Activated T-helper 17 cell treated with anti-CD3 and anti-CD28 coated beads, Interleukin-2, amount 50 U/mL, for 72 hours (primary cell): ENCODE data around the gene PRTN3. TPM values are rescaled to one million over a fixed set of nuclear protein-coding genes. Genes with fewer than 3 reads are reported as not detected.
A peak's percentile ranks its signal among the peaks of the same experiment; 100 is the strongest.

ENCODE experiments used
- ATAC-seq: fragments of 150-1000 bp; cut with Tn5 transposase; replicated peaks from 2 replicates; pipeline ENCODE4 v1.10.0; 2021; ENCODE audit warnings: mild to moderate bottlenecking, moderate library complexity
- H3K27ac Mint-ChIP-seq: one replicate; pipeline ENCODE4 v1.8.0; 2022; ENCODE audit warnings: mixed read lengths
- H3K27me3 Mint-ChIP-seq: one replicate; pipeline ENCODE4 v1.8.0; 2022; ENCODE audit warnings: mixed read lengths
- H3K36me3 Mint-ChIP-seq: one replicate; pipeline ENCODE4 v1.8.0; 2022; ENCODE audit warnings: low read depth, mild to moderate bottlenecking, mixed read lengths
- H3K4me1 Mint-ChIP-seq: one replicate; pipeline ENCODE4 v1.8.0; 2022; ENCODE audit warnings: mixed read lengths
- H3K4me3 Mint-ChIP-seq: one replicate; pipeline ENCODE4 v1.8.0; 2022; ENCODE audit warnings: mild to moderate bottlenecking, mixed read lengths
- H3K9me3 Mint-ChIP-seq: one replicate; pipeline ENCODE4 v1.8.0; 2022; ENCODE audit warnings: mixed read lengths
- total RNA-seq, 2 donors: library from RNA; stranded (reverse); gene quantifications; one replicate each; pipeline ENCODE4 v1.2.3, GENCODE V29; 2022

The PRTN3 gene
- total RNA-seq, 2 donors from 2014 or later = not detected

DNA sequence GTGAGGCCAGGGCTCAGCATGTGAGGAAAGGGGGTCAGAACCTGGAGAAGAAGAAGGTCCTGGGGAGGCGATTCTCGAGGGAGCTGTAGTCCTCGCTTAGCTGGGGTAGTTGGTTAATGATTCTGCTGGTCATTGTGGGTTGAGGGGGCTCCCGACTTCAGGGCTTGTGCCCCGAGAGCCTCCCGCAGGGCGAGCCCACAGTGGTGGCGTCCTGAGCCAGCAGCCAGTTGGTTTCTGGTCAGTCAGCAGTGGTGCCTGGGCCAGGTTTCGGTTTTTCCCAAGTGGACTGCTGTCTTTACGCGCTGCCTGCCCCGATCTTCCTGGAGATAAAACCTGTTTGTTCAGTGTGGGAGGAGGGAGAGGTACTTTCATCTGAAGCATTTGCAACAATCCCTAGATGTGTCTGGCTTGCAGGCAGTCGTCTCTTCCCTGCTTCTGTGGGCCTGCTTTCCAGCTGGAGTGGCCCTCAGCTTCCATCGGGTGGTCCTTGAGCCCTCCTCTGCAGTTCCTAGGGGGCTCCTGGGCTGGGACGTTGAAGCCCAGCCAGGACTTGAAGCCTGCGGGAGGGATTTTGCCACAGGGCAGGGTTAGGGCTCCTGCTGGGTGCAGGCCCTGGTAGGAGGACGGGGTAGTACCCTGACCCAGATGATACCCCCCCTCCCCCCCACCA, 40.3 kb upstream of the PRTN3 start:
- peak overlapping the region; percentile 93 for H3K4me3 Mint-ChIP-seq
- no peaks in the 10 kb centered on the region for H3K27me3 Mint-ChIP-seq
- H3K9me3 Mint-ChIP-seq = no peaks in the 10 kb centered on the region
- no peak for ATAC-seq
- peaks cover 19% of the 10 kb centered on the region for H3K4me1 Mint-ChIP-seq
- H3K27ac Mint-ChIP-seq = peak overlapping the region; percentile 92
- H3K36me3 Mint-ChIP-seq = peaks cover 72% of the 10 kb centered on the region

DNA sequence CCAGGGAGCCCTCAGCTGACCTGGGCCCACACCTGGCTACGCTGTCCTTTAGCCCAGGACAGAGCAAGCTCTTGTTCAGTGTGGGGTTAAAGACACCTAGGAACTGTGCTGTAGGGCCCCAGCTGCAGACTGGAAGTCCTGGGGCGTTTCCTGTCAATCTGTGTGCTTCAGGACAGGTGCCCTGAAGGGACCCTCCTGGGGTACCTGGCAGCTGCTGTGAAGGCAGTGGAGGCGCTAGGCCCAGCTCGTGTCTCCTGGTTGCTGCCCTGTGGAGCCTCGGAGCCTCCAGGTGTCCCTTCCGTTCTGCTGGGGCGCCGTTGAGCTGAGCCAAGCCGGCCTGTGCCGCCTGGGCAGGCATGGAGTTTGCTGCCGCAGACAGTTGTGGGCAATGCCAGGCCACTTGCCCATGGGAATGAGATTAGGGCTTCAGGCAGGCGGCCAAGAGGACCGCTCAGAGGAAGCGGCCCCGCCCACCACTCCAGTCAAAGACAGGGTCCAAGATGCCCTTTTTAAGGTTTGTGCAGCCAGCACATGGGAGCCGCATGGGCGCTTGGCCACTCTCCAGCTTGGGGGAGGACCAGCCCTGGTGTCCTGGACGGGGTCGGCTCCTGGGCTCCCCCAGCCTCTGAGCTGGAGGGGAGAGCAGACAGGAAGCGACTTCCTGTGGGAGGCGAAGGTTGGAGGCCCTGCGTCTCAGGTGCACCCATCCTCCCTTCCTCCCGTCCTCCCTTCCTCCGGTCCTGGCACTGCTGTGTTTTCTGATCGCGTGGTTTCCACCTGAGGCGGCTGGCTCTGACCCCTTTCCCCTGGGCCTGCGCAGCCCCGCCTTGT, 39.6 kb upstream of the PRTN3 start:
- H3K36me3 Mint-ChIP-seq = peaks cover 75% of the 10 kb centered on the region
- H3K9me3 Mint-ChIP-seq = no peaks in the 10 kb centered on the region
- H3K27ac Mint-ChIP-seq = peak overlapping the region; percentile 73
- H3K4me1 Mint-ChIP-seq = peaks cover 19% of the 10 kb centered on the region
- H3K27me3 Mint-ChIP-seq = no peaks in the 10 kb centered on the region
- no peak for ATAC-seq
- peak overlapping the region; percentile 93 for H3K4me3 Mint-ChIP-seq

DNA sequence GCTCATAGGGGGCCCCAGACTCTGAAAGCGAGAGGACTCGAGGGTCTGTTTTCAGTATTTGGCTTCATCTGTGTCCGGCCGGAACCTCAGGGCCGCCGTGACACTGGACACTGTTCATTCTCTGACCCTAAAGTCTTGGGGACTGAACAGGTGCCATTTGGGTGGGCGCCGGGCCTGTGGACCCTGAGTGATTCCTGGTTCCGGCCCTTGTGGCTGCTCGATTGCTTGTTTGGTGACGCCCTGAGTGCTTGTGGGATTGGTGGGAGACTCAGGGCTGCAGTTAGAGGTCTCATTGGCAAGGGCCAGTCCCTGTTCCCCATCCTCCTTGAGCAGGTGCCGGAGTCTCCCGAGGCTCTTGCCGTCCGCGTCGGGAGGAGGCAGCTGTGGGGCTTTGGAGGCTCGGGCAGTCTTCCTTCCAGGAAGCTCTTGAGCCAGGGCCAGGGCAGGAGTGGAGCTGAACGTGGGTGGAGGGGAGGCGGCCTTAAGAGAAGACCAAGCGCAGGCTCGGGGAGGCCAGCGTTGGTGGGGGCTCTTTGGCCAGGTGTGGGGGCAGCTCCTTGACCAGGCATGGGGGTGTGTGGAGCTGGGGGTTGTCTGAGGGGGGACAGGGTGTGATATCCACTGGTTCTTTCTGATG, 38.8 kb upstream of the PRTN3 start:
- H3K36me3 Mint-ChIP-seq = peaks cover 82% of the 10 kb centered on the region
- no peaks in the 10 kb centered on the region for H3K9me3 Mint-ChIP-seq
- peaks cover 19% of the 10 kb centered on the region for H3K4me1 Mint-ChIP-seq
- H3K4me3 Mint-ChIP-seq = peak overlapping the region; percentile 93
- H3K27me3 Mint-ChIP-seq = no peaks in the 10 kb centered on the region
- no peak for ATAC-seq
- peak overlapping the region; percentile 73 for H3K27ac Mint-ChIP-seq

DNA sequence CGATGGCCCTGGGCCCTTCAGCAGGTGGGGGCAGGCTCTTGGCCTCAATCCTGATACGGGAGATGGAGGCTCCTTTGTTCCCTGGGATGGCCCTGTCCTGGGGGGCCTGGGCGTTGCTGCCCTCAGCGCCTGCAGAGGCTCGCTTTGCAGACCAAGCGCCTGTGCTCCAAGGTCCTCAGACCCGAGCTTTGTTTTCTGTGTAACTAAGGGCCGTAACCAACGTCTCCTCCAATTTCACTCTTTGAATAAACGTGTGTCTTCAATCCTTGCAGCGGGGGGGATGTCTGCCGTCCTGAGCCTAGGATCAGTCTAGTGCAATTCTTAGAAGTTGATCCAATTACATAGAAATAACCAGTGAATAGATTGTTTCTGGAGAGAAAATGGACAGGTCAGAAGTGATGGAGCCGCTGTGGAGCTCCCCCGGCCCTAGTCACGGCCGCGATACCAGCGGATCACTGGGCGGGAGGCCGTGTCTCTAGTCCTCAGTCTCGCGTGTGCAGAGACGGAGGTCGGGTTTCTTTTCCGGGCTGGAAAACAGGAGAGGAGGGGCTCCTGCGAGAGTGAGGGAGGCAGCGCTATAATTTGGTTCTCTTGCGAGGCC, 38.2 kb upstream of the PRTN3 start:
- H3K27ac Mint-ChIP-seq = no peak overlapping the region
- no peak for ATAC-seq

DNA sequence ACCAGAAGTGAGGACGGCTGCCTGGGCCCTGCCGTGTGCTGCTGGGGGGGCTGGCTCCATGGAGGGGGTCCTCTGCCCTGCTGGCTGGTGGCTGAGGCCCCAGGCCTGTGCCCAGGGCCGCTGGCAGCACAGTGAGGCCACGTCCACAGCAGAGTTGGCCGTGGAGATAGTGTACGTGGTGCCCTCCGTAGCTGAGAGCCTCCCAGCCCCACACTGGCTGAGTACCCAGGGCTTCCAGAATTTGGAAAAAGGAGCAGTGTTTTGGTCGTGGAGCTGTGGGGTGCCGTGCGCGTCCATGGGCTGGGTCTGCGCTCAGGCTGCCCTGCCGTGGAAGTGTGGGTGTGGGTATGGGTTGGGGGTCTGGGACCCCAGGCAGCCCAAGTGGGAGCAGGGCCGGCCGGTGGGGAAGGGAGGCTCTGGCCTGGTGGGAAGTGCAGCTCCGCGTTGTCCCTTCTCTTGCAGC, 37.7 kb upstream of the PRTN3 start:
- no peak for ATAC-seq
- Mint-ChIP-seq H3K36me3 (peaks cover 91% of the 10 kb centered on the region), H3K27me3 (no peaks in the 10 kb centered on the region), H3K27ac (no peak overlapping the region), H3K4me1 (peaks cover 27% of the 10 kb centered on the region), H3K9me3 (no peaks in the 10 kb centered on the region), H3K4me3 (peak overlapping the region; percentile 93)

More for the DNA sequence above, 38.2 kb upstream of the PRTN3 start:
- no peaks in the 10 kb centered on the region for H3K9me3 Mint-ChIP-seq
- peaks cover 24% of the 10 kb centered on the region for H3K4me1 Mint-ChIP-seq
- H3K36me3 Mint-ChIP-seq = peaks cover 88% of the 10 kb centered on the region
- H3K27me3 Mint-ChIP-seq = no peaks in the 10 kb centered on the region
- H3K4me3 Mint-ChIP-seq = peak overlapping the region; percentile 93

DNA sequence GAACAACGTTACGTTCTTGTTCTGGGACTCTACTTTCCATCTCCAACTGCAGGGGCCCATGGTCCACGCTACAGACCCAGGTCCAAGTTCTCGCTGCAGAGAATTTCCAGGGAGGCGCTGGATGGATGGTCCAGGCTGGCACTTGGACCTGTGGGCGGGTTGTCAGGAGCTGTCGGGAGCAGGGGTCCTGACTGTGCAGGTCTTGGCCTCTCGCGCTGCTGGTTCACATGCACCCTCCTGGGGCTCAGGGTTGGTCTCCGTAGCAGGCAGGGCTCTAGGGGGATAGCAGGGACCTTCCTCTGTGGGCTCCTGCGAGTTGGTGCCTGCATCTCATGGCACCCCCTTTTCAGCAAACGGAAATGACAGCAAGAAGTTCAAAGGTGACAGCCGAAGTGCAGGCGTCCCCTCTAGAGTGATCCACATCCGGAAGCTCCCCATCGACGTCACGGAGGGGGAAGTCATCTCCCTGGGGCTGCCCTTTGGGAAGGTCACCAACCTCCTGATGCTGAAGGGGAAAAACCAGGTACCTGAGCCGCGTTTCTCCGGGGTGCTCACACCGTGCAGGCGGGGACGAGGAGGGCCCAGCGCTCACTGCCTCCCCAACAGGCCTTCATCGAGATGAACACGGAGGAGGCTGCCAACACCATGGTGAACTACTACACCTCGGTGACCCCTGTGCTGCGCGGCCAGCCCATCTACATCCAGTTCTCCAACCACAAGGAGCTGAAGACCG, 36.9 kb upstream of the PRTN3 start:
- Mint-ChIP-seq H3K36me3 (peaks cover 89% of the 10 kb centered on the region), H3K27me3 (no peaks in the 10 kb centered on the region), H3K4me3 (peak overlapping the region; percentile 93), H3K27ac (no peak overlapping the region), H3K4me1 (peaks cover 27% of the 10 kb centered on the region), H3K9me3 (no peaks in the 10 kb centered on the region)
- ATAC-seq = no peak

DNA sequence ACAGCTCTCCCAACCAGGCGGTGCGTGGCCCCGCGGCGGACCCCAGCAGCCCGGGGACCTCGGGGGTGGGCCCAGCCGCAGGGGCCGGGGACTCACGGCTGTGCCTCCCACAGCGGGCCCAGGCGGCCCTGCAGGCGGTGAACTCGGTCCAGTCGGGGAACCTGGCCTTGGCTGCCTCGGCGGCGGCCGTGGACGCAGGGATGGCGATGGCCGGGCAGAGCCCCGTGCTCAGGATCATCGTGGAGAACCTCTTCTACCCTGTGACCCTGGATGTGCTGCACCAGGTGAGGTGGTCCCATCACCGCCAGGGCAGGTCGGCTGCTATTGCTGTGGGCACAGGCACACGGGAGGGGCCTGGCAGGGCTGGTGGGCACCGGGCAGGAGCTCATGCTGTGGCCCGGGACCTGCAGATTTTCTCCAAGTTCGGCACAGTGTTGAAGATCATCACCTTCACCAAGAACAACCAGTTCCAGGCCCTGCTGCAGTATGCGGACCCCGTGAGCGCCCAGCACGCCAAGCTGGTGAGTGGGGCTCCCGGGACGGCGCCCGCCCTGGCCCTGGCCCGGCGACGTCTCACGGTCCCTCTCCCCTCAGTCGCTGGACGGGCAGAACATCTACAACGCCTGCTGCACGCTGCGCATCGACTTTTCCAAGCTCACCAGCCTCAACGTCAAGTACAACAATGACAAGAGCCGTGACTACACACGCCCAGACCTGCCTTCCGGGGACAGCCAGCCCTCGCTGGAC, 36.2 kb upstream of the PRTN3 start:
- peaks cover 89% of the 10 kb centered on the region for H3K36me3 Mint-ChIP-seq
- peaks cover 25% of the 10 kb centered on the region for H3K4me1 Mint-ChIP-seq
- H3K4me3 Mint-ChIP-seq = no peak overlapping the region
- no peaks in the 10 kb centered on the region for H3K27me3 Mint-ChIP-seq
- H3K9me3 Mint-ChIP-seq = no peaks in the 10 kb centered on the region
- no peak overlapping the region for H3K27ac Mint-ChIP-seq
- no peak for ATAC-seq

DNA sequence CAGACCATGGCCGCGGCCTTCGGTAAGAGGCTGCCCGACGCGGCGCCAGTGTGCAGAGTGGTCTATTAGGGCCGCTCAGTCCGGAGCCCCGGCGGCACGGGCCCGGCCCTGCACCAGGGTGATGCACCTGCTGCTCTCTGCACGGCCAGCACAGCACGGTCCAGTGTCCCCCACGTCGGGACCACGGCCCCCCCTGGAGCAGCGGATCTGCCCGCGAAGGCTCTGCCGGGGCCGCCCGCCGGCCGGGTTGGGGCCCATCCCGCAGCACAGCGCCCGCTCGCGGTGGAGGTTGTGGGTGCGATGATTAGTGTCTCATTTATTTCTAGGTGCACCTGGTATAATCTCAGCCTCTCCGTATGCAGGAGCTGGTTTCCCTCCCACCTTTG, 35.6 kb upstream of the PRTN3 start:
- peaks cover 20% of the 10 kb centered on the region for H3K4me1 Mint-ChIP-seq
- no peaks in the 10 kb centered on the region for H3K9me3 Mint-ChIP-seq
- H3K4me3 Mint-ChIP-seq = no peak overlapping the region
- no peak overlapping the region for H3K27ac Mint-ChIP-seq
- no peak for ATAC-seq
- no peaks in the 10 kb centered on the region for H3K27me3 Mint-ChIP-seq
- H3K36me3 Mint-ChIP-seq = peaks cover 89% of the 10 kb centered on the region

DNA sequence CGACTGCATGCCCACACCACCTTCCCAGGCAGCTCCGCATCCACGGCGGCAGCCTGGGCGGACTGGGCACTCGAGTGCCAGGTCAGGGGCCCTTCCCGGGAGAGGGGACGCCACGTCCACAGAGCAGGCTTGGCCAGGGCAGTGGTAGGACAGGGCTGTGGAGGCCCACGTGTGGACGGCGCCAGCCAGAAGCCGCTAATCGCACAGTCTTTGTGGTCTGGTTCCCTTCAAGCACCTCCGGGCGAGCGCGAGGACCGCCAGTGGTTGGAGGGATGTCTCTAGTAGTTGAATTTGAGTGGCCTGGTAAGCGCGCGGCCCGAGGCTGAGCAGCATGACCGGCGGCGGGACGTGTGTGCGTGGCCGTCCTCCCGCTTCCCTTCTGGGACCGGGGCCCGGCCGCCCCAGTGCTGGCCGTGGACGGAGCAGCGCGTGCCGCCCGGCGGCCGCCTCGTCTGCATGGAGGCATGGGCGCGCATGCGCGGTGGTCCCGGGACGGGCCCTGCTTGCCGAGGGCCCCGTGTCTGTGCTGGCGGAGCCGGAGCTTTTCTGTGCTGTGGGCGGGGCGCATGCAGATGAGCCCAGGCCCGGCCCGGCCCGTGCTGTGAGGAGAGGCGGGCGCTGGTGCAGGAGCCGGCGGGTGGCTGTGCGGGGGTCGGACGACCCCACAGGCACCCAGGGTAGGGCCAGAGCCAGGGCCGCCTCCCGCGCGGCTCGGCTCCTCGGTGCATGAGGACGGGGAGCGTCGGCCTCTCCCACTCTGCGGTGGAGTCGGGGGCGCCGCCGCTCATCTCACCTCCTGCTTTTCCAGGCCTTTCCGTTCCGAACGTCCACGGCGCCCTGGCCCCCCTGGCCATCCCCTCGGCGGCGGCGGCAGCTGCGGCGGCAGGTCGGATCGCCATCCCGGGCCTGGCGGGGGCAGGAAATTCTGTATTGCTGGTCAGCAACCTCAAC, 34.9 kb upstream of the PRTN3 start:
- peaks cover 13% of the 10 kb centered on the region for H3K4me1 Mint-ChIP-seq
- H3K36me3 Mint-ChIP-seq = peaks cover 89% of the 10 kb centered on the region
- no peaks in the 10 kb centered on the region for H3K9me3 Mint-ChIP-seq
- H3K4me3 Mint-ChIP-seq = no peak overlapping the region
- H3K27ac Mint-ChIP-seq = no peak overlapping the region
- no peak for ATAC-seq
- no peaks in the 10 kb centered on the region for H3K27me3 Mint-ChIP-seq

DNA sequence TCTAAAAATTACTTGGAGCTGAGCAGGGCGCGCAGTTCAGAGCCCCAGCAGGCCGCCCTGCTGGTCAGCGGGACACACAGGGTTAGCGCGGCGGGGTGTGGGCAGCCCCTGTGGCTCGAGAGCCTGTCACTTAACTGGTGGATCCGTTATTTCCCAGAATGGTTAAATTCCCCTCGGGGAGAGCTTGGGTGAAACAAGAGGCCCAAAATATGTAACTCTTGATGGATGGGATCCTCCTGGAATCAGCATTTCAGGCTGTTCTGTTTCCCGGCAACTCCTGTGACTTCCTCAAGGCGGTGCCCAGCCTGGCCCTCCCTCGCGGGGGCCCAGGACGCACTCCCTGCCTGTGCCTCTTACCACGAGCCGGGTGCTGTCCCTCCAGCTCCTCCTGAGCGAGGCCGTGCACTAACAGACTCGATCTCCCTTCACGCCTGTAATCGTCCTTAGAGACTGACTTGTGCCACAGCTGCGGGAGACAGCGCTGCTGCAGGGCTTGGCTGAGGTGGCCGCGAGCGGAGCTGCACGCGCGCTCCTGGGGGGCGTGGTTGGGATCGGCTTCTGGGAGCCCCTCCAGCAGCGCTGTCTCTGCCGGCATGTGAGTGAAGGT, 33.9 kb upstream of the PRTN3 start:
- peaks cover 13% of the 10 kb centered on the region for H3K4me1 Mint-ChIP-seq
- no peak overlapping the region for H3K4me3 Mint-ChIP-seq
- no peaks in the 10 kb centered on the region for H3K27me3 Mint-ChIP-seq
- H3K9me3 Mint-ChIP-seq = no peaks in the 10 kb centered on the region
- ATAC-seq = no peak
- no peak overlapping the region for H3K27ac Mint-ChIP-seq
- peaks cover 88% of the 10 kb centered on the region for H3K36me3 Mint-ChIP-seq

DNA sequence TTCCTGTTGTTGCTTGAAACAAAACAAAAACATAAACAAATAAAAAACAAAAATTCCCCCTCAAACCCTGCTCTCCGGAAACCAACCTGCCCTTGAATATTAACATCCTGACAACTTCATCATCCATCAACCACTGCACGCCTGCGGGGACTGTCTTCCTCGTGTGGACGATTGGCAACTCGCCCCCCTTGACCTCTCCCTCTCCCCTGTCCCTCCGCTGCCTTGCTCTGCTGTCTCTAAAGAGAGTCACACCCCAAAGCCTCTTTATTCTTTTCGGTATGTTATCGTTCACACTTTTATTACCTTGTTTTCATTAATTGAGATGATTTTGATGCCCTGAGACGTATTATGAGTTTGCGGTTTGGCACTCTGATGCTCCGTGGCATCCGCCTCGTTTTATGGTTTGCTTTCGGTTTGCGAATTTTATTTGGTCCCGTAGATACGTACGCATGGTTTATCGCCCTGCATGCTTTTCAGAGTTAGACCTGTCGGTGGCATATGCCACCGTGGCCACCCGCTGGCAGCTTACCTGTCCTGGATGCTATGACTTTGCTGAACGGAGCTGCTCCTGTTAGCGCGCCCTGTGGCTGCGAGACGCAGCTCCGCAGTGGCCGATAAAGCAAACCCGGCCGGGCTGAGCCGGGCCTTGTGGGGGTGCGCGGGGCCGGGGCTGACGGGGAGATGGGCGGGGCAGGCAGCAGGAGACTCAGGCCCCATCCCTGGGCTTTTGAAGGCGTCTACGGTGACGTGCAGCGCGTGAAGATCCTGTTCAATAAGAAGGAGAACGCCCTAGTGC, 33.0 kb upstream of the PRTN3 start:
- Mint-ChIP-seq H3K36me3 (peaks cover 81% of the 10 kb centered on the region), H3K27ac (no peak overlapping the region), H3K4me1 (peaks cover 9% of the 10 kb centered on the region), H3K27me3 (no peaks in the 10 kb centered on the region), H3K4me3 (no peak overlapping the region), H3K9me3 (no peaks in the 10 kb centered on the region)
- no peak for ATAC-seq

DNA sequence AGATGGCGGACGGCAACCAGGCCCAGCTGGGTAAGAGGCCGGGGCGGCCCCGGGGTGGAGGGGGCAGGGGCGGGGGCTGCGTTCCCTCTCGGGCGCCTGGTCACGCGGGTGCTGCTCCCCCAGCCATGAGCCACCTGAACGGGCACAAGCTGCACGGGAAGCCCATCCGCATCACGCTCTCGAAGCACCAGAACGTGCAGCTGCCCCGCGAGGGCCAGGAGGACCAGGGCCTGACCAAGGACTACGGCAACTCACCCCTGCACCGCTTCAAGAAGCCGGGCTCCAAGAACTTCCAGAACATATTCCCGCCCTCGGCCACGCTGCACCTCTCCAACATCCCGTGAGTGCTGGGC, 32.4 kb upstream of the PRTN3 start:
- ATAC-seq = no peak
- no peak overlapping the region for H3K27ac Mint-ChIP-seq
- H3K9me3 Mint-ChIP-seq = no peaks in the 10 kb centered on the region
- peaks cover 8% of the 10 kb centered on the region for H3K4me1 Mint-ChIP-seq
- no peak overlapping the region for H3K4me3 Mint-ChIP-seq
- peaks cover 75% of the 10 kb centered on the region for H3K36me3 Mint-ChIP-seq
- H3K27me3 Mint-ChIP-seq = no peaks in the 10 kb centered on the region
